ENCODE data around the gene CARD11.

DNA sequence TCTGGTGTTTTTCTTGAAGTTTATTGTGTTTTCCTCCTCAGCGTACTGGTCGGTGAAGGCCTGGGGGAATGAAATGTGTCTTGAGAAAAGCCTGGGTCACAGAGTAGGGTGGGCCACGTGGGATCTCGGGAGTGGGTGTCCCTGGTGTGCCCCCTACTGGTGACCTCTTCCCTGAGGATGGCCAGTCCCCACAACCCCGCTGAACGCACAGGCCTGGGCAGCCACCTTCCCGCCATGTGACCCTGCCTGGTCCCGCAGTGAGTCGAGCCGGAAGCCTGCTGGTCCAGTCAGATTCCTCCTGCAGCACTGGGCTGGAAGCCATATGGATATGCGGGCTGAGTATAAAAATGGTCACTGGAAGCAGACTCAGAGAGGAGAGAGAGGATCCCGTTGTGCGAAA is 146.6 kb downstream of the CARD11 start:
- TF ChIP-seq BHLHE40 (IDR thresholded peaks at IDR 0.05; ENCODE audit: low read depth, low read length) = no peak
- TF ChIP-seq, protein P1, sequence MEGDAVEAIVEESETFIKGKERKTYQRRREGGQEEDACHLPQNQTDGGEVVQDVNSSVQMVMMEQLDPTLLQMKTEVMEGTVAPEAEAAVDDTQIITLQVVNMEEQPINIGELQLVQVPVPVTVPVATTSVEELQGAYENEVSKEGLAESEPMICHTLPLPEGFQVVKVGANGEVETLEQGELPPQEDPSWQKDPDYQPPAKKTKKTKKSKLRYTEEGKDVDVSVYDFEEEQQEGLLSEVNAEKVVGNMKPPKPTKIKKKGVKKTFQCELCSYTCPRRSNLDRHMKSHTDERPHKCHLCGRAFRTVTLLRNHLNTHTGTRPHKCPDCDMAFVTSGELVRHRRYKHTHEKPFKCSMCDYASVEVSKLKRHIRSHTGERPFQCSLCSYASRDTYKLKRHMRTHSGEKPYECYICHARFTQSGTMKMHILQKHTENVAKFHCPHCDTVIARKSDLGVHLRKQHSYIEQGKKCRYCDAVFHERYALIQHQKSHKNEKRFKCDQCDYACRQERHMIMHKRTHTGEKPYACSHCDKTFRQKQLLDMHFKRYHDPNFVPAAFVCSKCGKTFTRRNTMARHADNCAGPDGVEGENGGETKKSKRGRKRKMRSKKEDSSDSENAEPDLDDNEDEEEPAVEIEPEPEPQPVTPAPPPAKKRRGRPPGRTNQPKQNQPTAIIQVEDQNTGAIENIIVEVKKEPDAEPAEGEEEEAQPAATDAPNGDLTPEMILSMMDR (conservative IDR thresholded peaks at IDR 0.05; ENCODE audit: low read depth, low read length) = no peak
- no peak for TF ChIP-seq RAD21 (IDR thresholded peaks at IDR 0.05; ENCODE audit: low read length)
- TF ChIP-seq CEBPB (IDR thresholded peaks at IDR 0.05; ENCODE audit: low read depth, low read length) = no peak
- no peak for TF ChIP-seq POLR2A (IDR thresholded peaks at IDR 0.05; ENCODE audit: low read depth, low read length)
- no peak for TF ChIP-seq MXI1 (IDR thresholded peaks at IDR 0.05; ENCODE audit: borderline replicate concordance, low read depth, low read length)
- TF ChIP-seq SMC3 (IDR thresholded peaks at IDR 0.05; ENCODE audit: low read depth, low read length) = no peak
- TF ChIP-seq, protein P2, sequence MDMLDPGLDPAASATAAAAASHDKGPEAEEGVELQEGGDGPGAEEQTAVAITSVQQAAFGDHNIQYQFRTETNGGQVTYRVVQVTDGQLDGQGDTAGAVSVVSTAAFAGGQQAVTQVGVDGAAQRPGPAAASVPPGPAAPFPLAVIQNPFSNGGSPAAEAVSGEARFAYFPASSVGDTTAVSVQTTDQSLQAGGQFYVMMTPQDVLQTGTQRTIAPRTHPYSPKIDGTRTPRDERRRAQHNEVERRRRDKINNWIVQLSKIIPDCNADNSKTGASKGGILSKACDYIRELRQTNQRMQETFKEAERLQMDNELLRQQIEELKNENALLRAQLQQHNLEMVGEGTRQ (IDR thresholded peaks at IDR 0.05; ENCODE audit: low read depth, low read length) = no peak
- TF ChIP-seq FOS (IDR thresholded peaks at IDR 0.05; ENCODE audit: low read depth, low read length) = no peak

All from IMR-90 (cell line).